HL-60/S4 treated with phorbol 12-myristate 13-acetate at 8.2 ng/mL for 4 days and 3 days (cell line): ENCODE measurements around the gene KCNE1.

Experiments
- in situ Hi-C: fragments of 300-500 bp; cut with MboI; formaldehyde crosslinking; loops from 2 replicates; pipeline ENCODE4 v1.15.0; 2022; ENCODE audit warnings: low sequenced_read_pairs

The KCNE1 gene

GRCh38 chr21:34536311-34536710 is 24.3 kb upstream of the KCNE1 start:
- in situ Hi-C loops: no loop called here

DNA sequence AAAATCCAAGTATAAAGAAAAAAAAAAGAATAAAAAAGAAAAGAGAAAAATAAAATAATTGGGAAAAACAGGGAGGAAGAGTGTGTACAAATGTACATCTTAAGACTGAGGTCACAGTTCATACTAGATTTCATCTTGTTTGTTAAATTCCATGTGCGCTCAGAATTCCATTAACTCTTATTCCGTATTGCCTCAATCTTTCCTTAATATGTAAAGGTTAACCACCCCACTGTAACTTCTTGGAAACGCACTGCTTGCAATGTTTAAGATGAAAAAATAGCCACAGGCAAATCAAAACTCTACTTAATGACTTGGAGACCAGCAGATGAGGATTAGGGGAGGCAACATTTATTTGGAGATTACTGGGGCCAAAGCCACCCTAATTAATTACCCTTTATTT is 23.9 kb upstream of the KCNE1 start:
- in situ Hi-C loops: no loop called here

DNA sequence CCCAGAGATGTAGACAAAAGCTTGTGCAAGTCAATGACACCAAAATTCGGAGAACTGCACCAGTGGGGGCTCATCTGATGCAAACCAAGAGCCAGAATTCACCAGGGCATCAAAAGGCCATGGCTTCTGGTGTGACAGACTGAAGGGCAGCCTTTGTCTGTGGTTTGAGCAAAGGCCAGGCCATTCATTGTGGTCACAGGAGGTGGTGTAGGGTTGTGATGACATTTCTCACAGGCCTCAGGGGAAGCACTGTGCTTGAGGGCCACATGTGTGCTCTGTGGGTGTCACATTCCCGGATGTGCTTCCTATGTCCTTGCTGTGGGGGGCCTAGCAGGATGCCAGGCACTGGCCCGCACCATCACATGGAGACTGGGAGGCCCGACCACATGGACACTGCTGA is 22.5 kb upstream of the KCNE1 start:
- in situ Hi-C loops: no loop called here

GRCh38 chr21:34533938-34534337 is 21.9 kb upstream of the KCNE1 start:
- in situ Hi-C loops: no loop called here

DNA sequence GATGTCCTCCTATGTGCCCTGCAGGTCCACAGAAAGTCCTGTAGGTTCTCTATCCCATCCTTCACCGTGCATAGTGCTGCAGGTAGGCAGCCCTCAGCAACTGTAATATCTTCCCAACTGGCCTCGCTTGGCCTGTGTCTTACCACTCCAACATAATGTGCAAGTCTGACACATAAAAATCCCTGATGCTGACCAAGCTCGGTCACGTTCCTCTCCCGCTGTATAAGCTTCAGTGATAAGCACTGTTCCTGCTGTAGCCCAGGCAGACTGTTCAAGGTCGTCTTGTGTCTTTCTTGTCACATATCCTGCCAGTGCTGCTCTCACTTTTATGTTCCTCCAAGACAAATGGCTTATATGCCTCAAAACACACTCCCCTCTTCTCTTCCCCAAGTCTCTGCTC is 19.4 kb upstream of the KCNE1 start:
- in situ Hi-C loops: no loop called here

DNA sequence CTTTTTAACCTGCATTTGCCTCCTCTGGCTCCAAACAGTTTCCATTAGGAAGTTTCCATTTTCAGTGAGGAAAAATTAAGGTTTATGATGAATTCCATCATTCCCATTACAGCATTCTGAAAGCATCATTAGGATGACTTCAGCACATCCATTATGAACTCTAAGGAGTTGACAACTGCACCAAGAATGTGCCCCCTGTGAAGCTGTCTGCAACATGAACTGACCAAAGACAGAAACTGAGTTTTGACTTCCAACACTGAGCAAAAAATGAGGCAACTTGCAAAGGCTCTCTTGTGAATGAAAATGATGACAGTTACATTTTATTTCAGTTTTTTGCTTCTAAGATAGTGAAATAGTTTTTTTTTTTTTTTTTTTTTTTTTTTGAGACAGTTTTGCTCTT is 18.3 kb upstream of the KCNE1 start:
- in situ Hi-C loops: no loop called here

- in situ Hi-C loops: no loop called here
Measured at GRCh38 chr21:34528131-34528561, 16.1 kb upstream of the KCNE1 start.

DNA sequence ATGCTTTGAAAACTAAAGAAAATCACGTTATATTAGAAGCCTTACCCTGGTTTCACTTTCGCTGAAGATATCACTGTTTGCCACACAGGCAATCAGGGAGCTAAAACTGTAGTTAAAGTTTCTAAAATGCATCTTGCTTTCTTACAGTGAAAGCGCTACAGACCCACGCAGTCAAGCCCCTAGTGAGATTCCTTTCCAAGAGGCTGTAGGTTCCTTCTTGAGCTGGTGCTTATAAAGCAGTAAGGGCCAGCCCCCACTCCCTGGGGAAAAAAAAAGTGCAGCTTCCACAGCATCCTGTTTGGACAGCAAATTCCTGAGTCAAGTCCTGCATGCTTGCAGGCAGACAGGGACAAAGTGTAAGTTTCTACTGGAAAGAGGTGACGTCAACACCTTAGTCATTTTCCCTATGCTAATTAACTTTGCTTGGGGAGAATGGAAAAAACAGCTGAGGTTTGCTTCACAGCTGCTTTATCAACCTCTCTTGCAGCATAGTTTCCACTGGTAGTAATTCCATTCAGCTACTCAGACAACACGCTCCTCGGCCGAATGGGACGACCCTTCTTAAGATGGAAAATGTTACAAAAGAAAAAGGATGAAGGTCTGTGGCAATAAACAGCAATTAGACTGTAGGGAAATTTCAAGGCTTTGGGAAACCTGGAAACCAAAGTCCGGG is 14.7 kb upstream of the KCNE1 start:
- in situ Hi-C loops: no loop called here

DNA sequence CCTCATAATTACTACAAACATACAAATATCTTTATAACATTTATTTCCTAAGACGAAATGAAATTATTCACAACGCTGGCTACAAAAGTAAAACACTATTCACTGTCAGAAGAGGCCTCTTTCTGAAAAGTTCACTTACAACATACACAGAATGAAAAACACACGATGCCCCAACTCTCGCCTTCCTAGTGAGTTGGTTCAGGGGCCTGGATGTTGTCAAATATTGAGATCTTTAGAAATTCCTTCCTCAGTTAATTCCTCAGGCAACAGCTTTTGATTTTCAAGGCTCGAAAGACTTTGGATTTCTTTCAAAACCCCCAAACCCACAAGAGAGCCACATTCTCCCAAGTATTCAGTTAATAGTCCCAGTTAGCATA is 14.2 kb upstream of the KCNE1 start:
- in situ Hi-C loops: no loop called here

GRCh38 chr21:34524646-34525601 is 12.9 kb upstream of the KCNE1 start:
- in situ Hi-C loops: no loop called here

DNA sequence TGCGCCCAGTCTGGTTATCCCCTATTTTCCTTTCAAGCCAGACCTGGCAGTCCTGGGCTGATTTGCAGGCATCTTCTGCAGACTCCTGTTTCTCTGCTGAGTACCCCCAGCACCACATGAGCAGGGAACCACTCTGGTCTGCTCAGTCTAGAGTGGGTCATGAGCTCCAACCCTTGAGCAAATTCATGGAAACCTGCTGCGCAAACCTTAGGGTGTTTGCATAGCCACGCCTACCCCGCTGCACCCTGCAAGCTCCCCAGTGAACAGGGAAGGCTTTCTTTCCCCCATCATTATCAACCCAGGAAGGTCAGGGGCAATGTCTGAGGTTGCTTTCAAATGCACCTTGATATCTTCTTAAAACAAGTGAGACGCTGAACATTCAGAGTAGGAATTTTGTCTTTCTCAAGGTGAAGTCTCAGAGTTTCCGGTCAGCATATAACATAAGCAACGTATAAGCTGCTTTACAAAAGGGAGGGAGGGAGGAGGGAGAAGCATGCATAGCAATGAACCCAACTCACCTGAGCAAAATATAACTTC is 11.1 kb upstream of the KCNE1 start:
- in situ Hi-C loops: no loop called here

- in situ Hi-C loops: no loop called here
Measured at GRCh38 chr21:34522284-34522683, 10.3 kb upstream of the KCNE1 start.

DNA sequence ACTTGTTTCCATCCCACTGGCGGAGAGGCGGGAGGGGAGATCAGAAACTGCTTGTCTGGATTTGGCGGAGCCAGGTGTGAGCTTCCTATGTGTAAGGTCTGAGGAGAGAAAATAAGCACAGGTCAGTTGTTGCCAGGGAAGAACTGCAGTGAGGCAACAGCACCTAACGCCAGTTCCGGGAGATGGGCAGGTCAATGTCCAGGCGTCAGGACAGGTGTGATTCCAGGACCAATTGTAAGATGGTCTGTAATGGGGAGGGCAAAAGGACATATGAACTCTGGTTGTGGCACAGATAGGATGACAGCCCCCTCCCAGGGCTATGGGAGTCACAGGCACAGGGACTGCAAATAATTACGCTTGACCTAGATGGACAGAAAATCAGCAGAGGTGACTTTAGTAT is 9.6 kb upstream of the KCNE1 start:
- in situ Hi-C loops: no loop called here

DNA sequence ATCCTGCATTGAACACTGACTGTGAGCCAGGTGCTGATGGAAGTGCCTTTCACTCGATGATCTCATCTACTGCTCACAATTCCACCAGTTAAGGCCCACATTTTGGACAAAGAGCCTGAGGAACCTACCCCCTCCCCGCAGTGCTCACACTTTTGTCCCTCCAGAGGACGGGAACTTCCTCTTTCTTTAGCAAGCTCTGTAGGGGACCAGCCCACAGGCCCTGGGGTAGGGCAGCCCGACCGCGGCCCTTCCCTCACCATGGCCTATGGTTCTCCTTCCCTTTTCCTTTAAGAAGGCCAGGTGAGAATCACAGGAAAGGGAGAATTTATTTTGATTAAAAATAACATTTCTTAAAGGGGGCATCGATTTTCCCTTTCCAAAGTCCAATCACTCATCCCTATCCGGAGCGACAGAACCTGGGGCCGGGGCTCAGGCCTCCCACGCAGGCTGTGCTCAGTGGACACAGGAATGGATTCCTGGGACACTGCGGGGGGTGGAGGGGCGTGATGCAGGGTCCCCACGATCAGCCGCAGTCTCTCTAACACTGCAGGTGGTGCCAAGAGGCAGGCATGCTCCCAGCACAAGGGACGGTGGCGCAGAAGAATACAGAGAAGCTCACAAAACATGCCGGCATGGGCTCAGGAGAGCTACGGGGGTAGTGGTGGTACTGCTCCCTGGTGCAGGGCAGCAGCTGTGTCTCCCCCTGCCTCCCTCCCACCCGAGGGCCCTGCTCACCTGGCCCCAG is 8.9 kb upstream of the KCNE1 start:
- in situ Hi-C loops: no loop called here

DNA sequence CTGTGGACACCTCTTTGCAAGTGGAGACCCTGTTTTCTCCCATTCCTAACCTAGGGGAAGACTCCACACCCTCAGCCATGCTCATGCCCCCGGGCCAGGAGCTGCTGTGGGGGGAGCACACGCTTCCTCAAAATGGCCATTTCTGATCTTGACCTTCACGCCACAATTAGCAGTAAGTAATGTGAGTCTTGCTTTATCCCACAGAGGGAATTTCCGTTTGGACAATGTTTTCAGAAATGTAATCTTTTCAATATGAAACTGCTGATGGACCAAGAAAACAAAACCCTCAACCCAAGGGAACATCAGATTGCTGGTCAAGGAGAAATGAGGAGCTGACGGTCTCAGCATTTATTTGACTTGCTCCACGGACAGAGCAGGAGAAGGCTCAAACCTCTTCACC is 8.3 kb upstream of the KCNE1 start:
- in situ Hi-C loops: no loop called here

GRCh38 chr21:34519694-34520093 is 7.7 kb upstream of the KCNE1 start:
- in situ Hi-C loops: no loop called here

- in situ Hi-C loops: no loop called here
Measured at GRCh38 chr21:34519016-34519415, 7.0 kb upstream of the KCNE1 start.

- in situ Hi-C loops: no loop called here
Measured at GRCh38 chr21:34518301-34518700, 6.3 kb upstream of the KCNE1 start.

- in situ Hi-C loops: no loop called here
Measured at GRCh38 chr21:34517491-34518245, 5.7 kb upstream of the KCNE1 start.

- in situ Hi-C loops: no loop called here
Measured at GRCh38 chr21:34517039-34517438, 5.0 kb upstream of the KCNE1 start.
